H1 (cell line): ENCODE measurements around the gene RAP1GDS1. TPM values are rescaled to one million over a fixed set of nuclear protein-coding genes. Genes with fewer than 3 reads are reported as not detected.

ENCODE experiments used
- GTF2F1 ChIP-seq: IDR thresholded peaks from 2 replicates; pipeline ENCODE4 v1.6.1; 2012; ENCODE audit warnings: low read depth, low read length, improper control_type of control experiment, borderline replicate concordance
- JUN ChIP-seq: IDR thresholded peaks from 2 replicates; pipeline ENCODE4 v1.6.1; 2011; ENCODE audit warnings: low read depth, mild to moderate bottlenecking, improper control_type of control experiment, low read length
- RFX5 ChIP-seq: IDR thresholded peaks from 2 replicates; pipeline ENCODE4 v1.6.1; 2011; ENCODE audit warnings: low read depth, low read length, improper control_type of control experiment, borderline replicate concordance
- SIX5 ChIP-seq: IDR thresholded peaks from 2 replicates; pipeline ENCODE4 v1.6.1; 2011; ENCODE audit warnings: mild to moderate bottlenecking, low read depth, low read length
- polyA plus RNA-seq, 7 experiments: library from polyadenylated mRNA; depleted of rRNA in 3 of 7; stranded (reverse) in 5 of 7; unstranded in 2 of 7; fragments of >200 nt in 5 of 7; fragments of 200-250 nt in 2 of 7; gene quantifications; 1 replicate in 5 of 7; 2 replicates in 1 of 7; 4 replicates in 1 of 7; pipeline versions ENCODE4 v1.2.1 to v1.2.3, GENCODE V29; 2011 to 2013; ENCODE audit warnings: missing spikeins in 2 of 7, mixed read lengths in 2 of 7
- total RNA-seq: library from RNA; stranded (reverse); fragmentation: NEBNext Ultra II Directional; extraction: Animal tissue kit (Norgen Biotek cat#: 25700); gene quantifications from 2 replicates; pipeline ENCODE4 v1.2.1, GENCODE V29; 2021
- TF ChIP-seq, protein P1 (sequence below): fragments of 300-600 bp; sonication (generic); IDR thresholded peaks from 2 replicates; pipeline ENCODE4 v1.7.1; 2012; ENCODE audit warnings: low read length, moderate library complexity, mild to moderate bottlenecking, inconsistent platforms; ENCODE audit not compliant: insufficient replicate concordance

RAP1GDS1 gene
- total and polyA plus RNA-seq, 2 of the 8 experiments (the other 6 are each of a cell fraction or from before 2014, with no cell fraction given) = 12.8 to 31.9 TPM

DNA sequence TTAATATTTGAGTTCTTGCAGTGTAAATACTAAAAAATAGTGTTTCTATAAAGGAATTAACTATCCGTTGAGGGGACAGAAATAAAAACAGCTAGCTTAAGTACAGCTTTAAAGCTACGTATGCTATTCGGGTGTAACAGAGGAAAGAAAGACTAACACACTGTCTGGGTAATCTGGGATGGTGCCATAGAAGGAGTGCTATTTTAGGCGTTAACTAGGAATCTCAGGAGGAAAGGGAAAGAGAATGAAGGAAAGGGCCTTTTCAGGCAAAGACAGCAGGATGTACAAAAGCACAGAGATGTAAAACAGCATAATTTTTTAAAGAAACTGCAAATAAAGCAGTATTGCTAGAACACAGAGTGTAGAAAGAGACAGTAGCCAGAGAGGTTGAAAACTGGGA lies 161.8 kb downstream of the RAP1GDS1 start (continued):
- TF ChIP-seq, protein P1, sequence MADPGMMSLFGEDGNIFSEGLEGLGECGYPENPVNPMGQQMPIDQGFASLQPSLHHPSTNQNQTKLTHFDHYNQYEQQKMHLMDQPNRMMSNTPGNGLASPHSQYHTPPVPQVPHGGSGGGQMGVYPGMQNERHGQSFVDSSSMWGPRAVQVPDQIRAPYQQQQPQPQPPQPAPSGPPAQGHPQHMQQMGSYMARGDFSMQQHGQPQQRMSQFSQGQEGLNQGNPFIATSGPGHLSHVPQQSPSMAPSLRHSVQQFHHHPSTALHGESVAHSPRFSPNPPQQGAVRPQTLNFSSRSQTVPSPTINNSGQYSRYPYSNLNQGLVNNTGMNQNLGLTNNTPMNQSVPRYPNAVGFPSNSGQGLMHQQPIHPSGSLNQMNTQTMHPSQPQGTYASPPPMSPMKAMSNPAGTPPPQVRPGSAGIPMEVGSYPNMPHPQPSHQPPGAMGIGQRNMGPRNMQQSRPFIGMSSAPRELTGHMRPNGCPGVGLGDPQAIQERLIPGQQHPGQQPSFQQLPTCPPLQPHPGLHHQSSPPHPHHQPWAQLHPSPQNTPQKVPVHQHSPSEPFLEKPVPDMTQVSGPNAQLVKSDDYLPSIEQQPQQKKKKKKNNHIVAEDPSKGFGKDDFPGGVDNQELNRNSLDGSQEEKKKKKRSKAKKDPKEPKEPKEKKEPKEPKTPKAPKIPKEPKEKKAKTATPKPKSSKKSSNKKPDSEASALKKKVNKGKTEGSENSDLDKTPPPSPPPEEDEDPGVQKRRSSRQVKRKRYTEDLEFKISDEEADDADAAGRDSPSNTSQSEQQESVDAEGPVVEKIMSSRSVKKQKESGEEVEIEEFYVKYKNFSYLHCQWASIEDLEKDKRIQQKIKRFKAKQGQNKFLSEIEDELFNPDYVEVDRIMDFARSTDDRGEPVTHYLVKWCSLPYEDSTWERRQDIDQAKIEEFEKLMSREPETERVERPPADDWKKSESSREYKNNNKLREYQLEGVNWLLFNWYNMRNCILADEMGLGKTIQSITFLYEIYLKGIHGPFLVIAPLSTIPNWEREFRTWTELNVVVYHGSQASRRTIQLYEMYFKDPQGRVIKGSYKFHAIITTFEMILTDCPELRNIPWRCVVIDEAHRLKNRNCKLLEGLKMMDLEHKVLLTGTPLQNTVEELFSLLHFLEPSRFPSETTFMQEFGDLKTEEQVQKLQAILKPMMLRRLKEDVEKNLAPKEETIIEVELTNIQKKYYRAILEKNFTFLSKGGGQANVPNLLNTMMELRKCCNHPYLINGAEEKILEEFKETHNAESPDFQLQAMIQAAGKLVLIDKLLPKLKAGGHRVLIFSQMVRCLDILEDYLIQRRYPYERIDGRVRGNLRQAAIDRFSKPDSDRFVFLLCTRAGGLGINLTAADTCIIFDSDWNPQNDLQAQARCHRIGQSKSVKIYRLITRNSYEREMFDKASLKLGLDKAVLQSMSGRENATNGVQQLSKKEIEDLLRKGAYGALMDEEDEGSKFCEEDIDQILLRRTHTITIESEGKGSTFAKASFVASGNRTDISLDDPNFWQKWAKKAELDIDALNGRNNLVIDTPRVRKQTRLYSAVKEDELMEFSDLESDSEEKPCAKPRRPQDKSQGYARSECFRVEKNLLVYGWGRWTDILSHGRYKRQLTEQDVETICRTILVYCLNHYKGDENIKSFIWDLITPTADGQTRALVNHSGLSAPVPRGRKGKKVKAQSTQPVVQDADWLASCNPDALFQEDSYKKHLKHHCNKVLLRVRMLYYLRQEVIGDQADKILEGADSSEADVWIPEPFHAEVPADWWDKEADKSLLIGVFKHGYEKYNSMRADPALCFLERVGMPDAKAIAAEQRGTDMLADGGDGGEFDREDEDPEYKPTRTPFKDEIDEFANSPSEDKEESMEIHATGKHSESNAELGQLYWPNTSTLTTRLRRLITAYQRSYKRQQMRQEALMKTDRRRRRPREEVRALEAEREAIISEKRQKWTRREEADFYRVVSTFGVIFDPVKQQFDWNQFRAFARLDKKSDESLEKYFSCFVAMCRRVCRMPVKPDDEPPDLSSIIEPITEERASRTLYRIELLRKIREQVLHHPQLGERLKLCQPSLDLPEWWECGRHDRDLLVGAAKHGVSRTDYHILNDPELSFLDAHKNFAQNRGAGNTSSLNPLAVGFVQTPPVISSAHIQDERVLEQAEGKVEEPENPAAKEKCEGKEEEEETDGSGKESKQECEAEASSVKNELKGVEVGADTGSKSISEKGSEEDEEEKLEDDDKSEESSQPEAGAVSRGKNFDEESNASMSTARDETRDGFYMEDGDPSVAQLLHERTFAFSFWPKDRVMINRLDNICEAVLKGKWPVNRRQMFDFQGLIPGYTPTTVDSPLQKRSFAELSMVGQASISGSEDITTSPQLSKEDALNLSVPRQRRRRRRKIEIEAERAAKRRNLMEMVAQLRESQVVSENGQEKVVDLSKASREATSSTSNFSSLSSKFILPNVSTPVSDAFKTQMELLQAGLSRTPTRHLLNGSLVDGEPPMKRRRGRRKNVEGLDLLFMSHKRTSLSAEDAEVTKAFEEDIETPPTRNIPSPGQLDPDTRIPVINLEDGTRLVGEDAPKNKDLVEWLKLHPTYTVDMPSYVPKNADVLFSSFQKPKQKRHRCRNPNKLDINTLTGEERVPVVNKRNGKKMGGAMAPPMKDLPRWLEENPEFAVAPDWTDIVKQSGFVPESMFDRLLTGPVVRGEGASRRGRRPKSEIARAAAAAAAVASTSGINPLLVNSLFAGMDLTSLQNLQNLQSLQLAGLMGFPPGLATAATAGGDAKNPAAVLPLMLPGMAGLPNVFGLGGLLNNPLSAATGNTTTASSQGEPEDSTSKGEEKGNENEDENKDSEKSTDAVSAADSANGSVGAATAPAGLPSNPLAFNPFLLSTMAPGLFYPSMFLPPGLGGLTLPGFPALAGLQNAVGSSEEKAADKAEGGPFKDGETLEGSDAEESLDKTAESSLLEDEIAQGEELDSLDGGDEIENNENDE = no peak
- TF ChIP-seq RFX5 (no peak), GTF2F1 (no peak), SIX5 (no peak), JUN (no peak)
